ENCODE data around the gene PECR.

The PECR gene

DNA sequence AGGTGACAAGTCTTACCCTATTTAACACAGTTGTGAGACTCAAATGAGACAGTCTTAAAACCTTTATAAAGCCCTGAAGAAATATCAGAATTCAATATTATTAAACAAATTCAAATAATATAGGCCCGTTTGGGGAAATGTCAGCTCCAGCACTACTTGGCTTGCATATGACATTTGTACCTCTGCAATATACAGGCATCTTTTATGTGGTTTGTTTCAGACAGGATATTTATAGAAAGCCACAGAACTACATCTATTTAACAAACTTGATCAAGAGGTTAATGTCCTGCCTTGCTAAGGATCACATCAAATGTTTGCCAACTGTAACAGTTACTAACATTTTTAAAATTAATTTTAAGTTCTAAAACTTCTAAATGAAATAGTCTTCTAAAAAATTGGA is 65.0 kb downstream of the PECR start:
- TF ChIP-seq, protein P1, sequence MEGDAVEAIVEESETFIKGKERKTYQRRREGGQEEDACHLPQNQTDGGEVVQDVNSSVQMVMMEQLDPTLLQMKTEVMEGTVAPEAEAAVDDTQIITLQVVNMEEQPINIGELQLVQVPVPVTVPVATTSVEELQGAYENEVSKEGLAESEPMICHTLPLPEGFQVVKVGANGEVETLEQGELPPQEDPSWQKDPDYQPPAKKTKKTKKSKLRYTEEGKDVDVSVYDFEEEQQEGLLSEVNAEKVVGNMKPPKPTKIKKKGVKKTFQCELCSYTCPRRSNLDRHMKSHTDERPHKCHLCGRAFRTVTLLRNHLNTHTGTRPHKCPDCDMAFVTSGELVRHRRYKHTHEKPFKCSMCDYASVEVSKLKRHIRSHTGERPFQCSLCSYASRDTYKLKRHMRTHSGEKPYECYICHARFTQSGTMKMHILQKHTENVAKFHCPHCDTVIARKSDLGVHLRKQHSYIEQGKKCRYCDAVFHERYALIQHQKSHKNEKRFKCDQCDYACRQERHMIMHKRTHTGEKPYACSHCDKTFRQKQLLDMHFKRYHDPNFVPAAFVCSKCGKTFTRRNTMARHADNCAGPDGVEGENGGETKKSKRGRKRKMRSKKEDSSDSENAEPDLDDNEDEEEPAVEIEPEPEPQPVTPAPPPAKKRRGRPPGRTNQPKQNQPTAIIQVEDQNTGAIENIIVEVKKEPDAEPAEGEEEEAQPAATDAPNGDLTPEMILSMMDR (IDR thresholded peaks at IDR 0.05), result no peak
- no peaks in the 10 kb centered on the region for H3K9me3 ChIP-seq (ENCODE audit: control insufficient read depth, low read length)

DNA sequence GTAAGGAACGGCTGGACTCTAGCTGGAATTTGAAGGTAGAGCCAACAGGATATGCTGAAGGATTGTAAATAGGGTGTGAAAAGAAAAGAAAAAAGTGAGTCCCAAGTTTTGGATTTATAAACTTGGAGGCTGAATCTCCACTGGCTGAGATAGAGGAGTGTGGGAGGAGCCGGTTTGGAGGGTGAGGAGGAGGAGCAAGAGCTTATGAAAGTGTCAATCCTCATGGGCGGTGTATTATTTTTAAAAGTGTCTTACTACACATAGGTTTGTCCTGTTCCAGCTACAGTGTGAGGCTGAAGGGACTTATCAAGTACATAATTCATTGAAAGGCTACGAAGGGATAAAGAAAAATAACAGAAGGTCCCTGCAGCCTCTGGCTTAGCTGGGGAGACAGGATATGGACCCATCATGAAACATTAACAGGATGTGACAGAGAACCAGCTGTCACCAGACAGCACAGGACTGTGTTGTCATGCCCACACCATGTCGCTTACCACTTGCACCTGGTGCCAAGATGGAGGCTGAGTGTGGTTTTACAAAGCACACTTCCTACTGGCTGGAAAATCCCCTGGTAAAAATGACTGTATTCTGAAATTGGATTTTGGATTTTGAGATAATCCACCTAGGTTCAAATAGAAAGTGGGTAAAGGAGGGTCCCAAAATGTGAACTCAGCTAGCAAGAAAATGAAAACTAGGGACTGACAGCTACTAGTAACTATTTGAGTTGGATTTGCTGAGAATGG is 65.7 kb downstream of the PECR start:
- H3K27ac ChIP-seq, result no peak overlapping the region
- H3K36me3 ChIP-seq (ENCODE audit: control insufficient read depth, insufficient read depth, low read length), result no peaks in the 10 kb centered on the region
- no peaks in the 10 kb centered on the region for H3K4me1 ChIP-seq
- H3K4me2 ChIP-seq (ENCODE audit: low read length), result no peak overlapping the region
- H3K9ac ChIP-seq, result no peak overlapping the region
- TF ChIP-seq, protein P1 (IDR thresholded peaks at IDR 0.05), result no peak
- H3K27me3 ChIP-seq (ENCODE audit: control insufficient read depth, insufficient read depth, low read length), result no peaks in the 10 kb centered on the region
- H3K4me3 ChIP-seq (ENCODE audit: low read depth, low read length), result no peak overlapping the region
- no peaks in the 10 kb centered on the region for H3K9me3 ChIP-seq (ENCODE audit: control insufficient read depth, low read length)
- H2AFZ ChIP-seq, result no peak overlapping the region
- no peaks in the 10 kb centered on the region for H3K79me2 ChIP-seq

More for the DNA sequence above, 65.0 kb downstream of the PECR start:
- Histone ChIP-seq H3K4me3 (ENCODE audit: low read depth, low read length) (no peak overlapping the region), H3K36me3 (ENCODE audit: control insufficient read depth, insufficient read depth, low read length) (no peaks in the 10 kb centered on the region), H3K9ac (no peak overlapping the region), H2AFZ (no peak overlapping the region), H3K4me1 (no peaks in the 10 kb centered on the region), H3K27ac (no peak overlapping the region), H3K27me3 (ENCODE audit: control insufficient read depth, insufficient read depth, low read length) (no peaks in the 10 kb centered on the region), H3K4me2 (ENCODE audit: low read length) (no peak overlapping the region), H3K79me2 (no peaks in the 10 kb centered on the region)

DNA sequence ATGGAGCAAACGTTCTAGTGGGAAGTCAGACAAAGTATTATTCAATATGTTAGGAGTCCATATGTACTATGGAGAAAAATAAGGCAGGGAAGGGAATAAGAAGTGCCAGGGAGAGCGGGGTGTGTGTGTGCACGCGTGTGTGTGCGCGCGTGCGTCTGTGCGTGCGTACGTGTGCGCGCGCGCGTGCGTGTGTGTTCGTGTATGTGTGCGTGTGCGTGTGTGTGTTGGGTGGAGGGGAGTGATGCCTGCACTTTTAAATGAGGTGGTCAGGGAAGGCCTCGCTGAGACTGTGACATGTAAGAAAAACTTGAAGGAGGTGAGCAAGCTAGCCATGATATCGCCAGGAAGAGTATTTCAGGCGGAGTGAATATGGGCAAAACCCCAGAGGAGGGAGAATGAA is 66.6 kb downstream of the PECR start:
- Histone ChIP-seq H3K9ac (no peak overlapping the region), H3K79me2 (no peaks in the 10 kb centered on the region), H3K36me3 (ENCODE audit: control insufficient read depth, insufficient read depth, low read length) (no peaks in the 10 kb centered on the region), H3K4me1 (no peaks in the 10 kb centered on the region), H3K4me3 (ENCODE audit: low read depth, low read length) (no peak overlapping the region), H3K27ac (no peak overlapping the region), H2AFZ (no peak overlapping the region), H3K9me3 (ENCODE audit: control insufficient read depth, low read length) (no peaks in the 10 kb centered on the region), H3K4me2 (ENCODE audit: low read length) (no peak overlapping the region), H3K27me3 (ENCODE audit: control insufficient read depth, insufficient read depth, low read length) (no peaks in the 10 kb centered on the region)
- TF ChIP-seq, protein P1 (IDR thresholded peaks at IDR 0.05), result no peak

DNA sequence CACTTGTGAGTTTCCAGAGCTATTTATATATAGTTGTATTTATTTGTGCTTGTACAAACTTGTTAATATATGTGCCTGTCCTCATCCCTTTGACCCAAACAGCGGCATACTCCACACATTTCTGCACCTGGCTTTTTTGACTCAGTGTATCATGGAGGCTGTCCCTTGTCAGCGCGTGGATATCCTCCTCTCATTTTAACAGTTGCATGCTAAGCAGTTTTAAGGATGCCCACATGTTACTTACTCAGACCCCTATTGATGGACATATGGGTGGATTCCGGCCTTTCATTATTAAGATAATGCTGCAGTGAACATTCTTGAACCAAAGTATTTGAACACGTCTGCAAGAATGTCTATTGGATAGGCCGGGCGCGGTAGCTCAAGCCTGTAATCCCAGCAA is 67.6 kb downstream of the PECR start:
- Histone ChIP-seq H3K9ac (no peak overlapping the region), H3K36me3 (ENCODE audit: control insufficient read depth, insufficient read depth, low read length) (no peaks in the 10 kb centered on the region), H3K4me1 (no peaks in the 10 kb centered on the region), H3K27me3 (ENCODE audit: control insufficient read depth, insufficient read depth, low read length) (no peaks in the 10 kb centered on the region), H3K79me2 (no peaks in the 10 kb centered on the region), H3K27ac (no peak overlapping the region), H3K4me2 (ENCODE audit: low read length) (no peak overlapping the region), H3K4me3 (ENCODE audit: low read depth, low read length) (no peak overlapping the region), H2AFZ (no peak overlapping the region), H3K9me3 (ENCODE audit: control insufficient read depth, low read length) (no peaks in the 10 kb centered on the region)
- TF ChIP-seq, protein P1 (IDR thresholded peaks at IDR 0.05), result no peak
